ENCODE measurements around the gene COA8. TPM values are rescaled to one million over a fixed set of nuclear protein-coding genes. Genes with fewer than 3 reads are reported as not detected.
A peak's percentile ranks its signal among the peaks of the same experiment; 100 is the strongest.

COA8 gene
- total and polyA plus RNA-seq, 2 of the 13 experiments (the other 11 are each of a cell fraction or from before 2014, with no cell fraction given): 10.9 to 25.1 TPM

DNA sequence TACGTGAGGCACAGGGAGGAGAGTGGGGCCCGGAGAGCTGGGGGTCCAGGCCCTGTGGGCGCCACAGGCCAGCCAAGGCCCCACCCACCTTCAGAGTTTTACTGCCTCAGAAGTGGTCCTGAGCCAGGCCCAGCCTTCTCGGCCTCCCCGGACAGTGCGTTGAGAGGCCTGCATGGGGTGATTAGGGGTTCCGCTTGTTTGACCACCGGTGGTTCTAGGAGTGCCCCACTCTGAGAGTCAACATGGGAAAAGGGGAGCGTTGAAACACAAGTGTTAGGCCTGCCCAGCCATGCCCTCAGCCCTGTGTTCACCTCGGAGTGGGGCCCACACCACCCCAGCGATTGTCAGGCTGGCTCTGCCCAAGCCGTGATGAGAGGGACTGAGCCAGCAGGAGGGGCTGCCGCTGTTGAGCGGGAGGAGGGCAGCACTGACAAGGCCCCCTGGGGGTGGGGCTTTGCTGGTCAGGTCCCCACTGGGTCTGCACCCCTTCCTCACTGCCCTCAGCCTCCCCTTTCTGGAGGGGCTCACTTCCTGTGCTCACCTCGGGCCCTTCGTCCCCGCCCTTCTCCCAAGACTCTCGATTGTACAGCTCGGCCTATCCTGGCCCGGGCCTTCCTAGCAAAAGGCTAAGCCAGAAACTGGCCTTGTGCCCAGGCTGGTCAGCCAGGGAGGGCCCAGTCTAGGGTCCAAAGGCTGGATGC is 44.9 kb upstream of the COA8 start (continued):
- TF ChIP-seq, protein P1, sequence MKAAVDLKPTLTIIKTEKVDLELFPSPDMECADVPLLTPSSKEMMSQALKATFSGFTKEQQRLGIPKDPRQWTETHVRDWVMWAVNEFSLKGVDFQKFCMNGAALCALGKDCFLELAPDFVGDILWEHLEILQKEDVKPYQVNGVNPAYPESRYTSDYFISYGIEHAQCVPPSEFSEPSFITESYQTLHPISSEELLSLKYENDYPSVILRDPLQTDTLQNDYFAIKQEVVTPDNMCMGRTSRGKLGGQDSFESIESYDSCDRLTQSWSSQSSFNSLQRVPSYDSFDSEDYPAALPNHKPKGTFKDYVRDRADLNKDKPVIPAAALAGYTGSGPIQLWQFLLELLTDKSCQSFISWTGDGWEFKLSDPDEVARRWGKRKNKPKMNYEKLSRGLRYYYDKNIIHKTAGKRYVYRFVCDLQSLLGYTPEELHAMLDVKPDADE (CRISPR knock-in tag; IDR thresholded peaks at IDR 0.05): no peak

GRCh38 chr14:103518422-103519042 is 44.2 kb upstream of the COA8 start:
- Histone ChIP-seq H3K79me2 (ENCODE audit: insufficient read depth, low read length) (peaks cover 4% of the 10 kb centered on the region), H3K27me3 (ENCODE audit: control insufficient read depth in 1 of 2, insufficient read depth in 2 of 2, low read length in 2 of 2) (no peaks in the 10 kb centered on the region), H3K36me3 (replicated peaks in 1 of 2; ENCODE audit: control insufficient read depth in 1 of 2, insufficient read depth in 2 of 2, low read length in 2 of 2) (peaks cover 0 to 10% of the 10 kb centered on the region in 2 experiments; a peak in 3 of 5 replicates), H2AFZ (ENCODE audit: low read length) (no peak overlapping the region), H4K20me1 (ENCODE audit: insufficient read depth, low read length) (no peaks in the 10 kb centered on the region), H3K4me3 (replicated peaks in 1 of 3; ENCODE audit: insufficient read depth in 1 of 3, low read depth in 2 of 3, low read length in 3 of 3) (peak overlapping the region in 2 of 3 experiments; percentile 26 to 59; a peak in 4 of 6 replicates), H3K4me1 (ENCODE audit: insufficient read depth, low read length) (peaks cover 39% of the 10 kb centered on the region), H3K4me2 (ENCODE audit: low read depth, low read length) (peak overlapping the region; percentile 73), H3K27ac (ENCODE audit: extremely low read length, insufficient read depth, low read length) (no peak overlapping the region), H3K9ac (ENCODE audit: insufficient read depth, low read depth, low read length) (peak overlapping the region; percentile 38; the same call in 1 of the 2 replicates), H3K9me3 (ENCODE audit: low read length) (no peaks in the 10 kb centered on the region)
- FAIRE-seq (peak; percentile 46), DNase-seq (ENCODE audit: low spot score) (peak; percentile 51), ATAC-seq (peak; percentile 82)
- BruUV-seq (replicated peaks): no TSS peak
- POLR2A ChIA-PET: interaction anchor here (1.2 to 3.1 kb wide), 3 partner anchors 10 to 23 kb away, joined by 3 to 24 read pairs (median 7); partner anchors contain the start of gene TRMT61A
- in situ Hi-C loops (cut with HindIII; ENCODE audit: extremely low pct_ligation_motif_present, low pct_unique_long_range_greater_than_20kb): no loop called here
- CTCF ChIA-PET (ENCODE audit: low intra/inter-chr PET ratio, low total read pairs): interaction anchor here (0.9 to 3.0 kb wide), 4 partner anchors 19 to 31 kb away, joined by 3 to 38 read pairs (median 4); no protein-coding TSS in a partner anchor
- intact Hi-C loops (cut with micrococcal nuclease; ENCODE audit: unreplicated experiment): loop anchor here (1.0 kb wide), 1 partner anchor 28 kb away; no protein-coding TSS in a partner anchor
- WGBS (ENCODE audit: low lambda C conversion rate): 50% methylated on average over 2 of the region's 9 CpGs
- TF ChIP-seq ZBTB20 (CRISPR knock-in tag; IDR thresholded peaks at IDR 0.05; ENCODE audit: borderline replicate concordance, low read depth) (0 out of 2 replicates have a peak, but pooled peaks have one; percentile 36), POLR2A (IDR thresholded peaks at IDR 0.05; ENCODE audit: insufficient read depth in 1 of 2, low read depth in 2 of 2, low read length in 2 of 2) (0 out of 4 replicates have a peak, but pooled peaks of 1 of the 2 experiments have one; percentile 34), SOX6 (IDR thresholded peaks at IDR 0.05) (no peak), SOX6 (CRISPR knock-in tag; IDR thresholded peaks at IDR 0.05) (0 out of 2 replicates have a peak, but pooled peaks have one; percentile 24), FLYWCH1 (CRISPR knock-in tag; IDR thresholded peaks at IDR 0.05) (0 out of 2 replicates have a peak, but pooled peaks have one; percentile 47), ZNF235 (CRISPR knock-in tag; IDR thresholded peaks at IDR 0.05; ENCODE audit: borderline replicate concordance) (peak; percentile 71), SAP130 (CRISPR knock-in tag; IDR thresholded peaks at IDR 0.05; ENCODE audit: low read depth) (0 out of 2 replicates have a peak, but pooled peaks have one; percentile 13), NONO (IDR thresholded peaks at IDR 0.05) (no peak), NONO (CRISPR knock-in tag; conservative IDR thresholded peaks at IDR 0.05) (peak; percentile 27), PHF21A (CRISPR knock-in tag; IDR thresholded peaks at IDR 0.05) (no peak), MXI1 (IDR thresholded peaks at IDR 0.05; ENCODE audit: borderline replicate concordance, low read depth, low read length) (peak; percentile 25; the same call in 1 of the 3 replicates), HIC2 (CRISPR knock-in tag; IDR thresholded peaks at IDR 0.05; ENCODE audit: low read depth) (peak; percentile 64; the same call in 1 of the 2 replicates), KDM5B (CRISPR knock-in tag; IDR thresholded peaks at IDR 0.05; ENCODE audit: borderline replicate concordance) (0 out of 2 replicates have a peak, but pooled peaks have one; percentile 40), HNRNPLL (IDR thresholded peaks at IDR 0.05; ENCODE audit: low read depth, low read length, poor library complexity, severe bottlenecking) (peak; percentile 17), ZNF619 (CRISPR knock-in tag; IDR thresholded peaks at IDR 0.05) (peak; percentile 81; the same call in 1 of the 2 replicates)
- TF ChIP-seq, protein P2, sequence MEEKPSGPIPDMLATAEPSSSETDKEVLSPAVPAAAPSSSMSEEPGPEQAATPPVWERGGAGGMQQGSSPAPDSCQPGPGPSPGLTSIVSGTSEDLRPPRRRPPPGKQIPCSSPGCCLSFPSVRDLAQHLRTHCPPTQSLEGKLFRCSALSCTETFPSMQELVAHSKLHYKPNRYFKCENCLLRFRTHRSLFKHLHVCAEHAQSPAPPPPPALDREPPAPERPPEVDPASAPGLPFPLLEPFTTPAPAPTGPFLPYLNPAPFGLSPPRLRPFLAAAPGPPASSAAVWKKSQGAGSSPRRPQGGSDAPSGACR (CRISPR knock-in tag; IDR thresholded peaks at IDR 0.05): 0 out of 2 replicates have a peak, but pooled peaks have one; percentile 60

All from HepG2 (cell line).